Left ventricle myocardium inferior (tissue), 1 donor: ENCODE results near the gene NUP160. TPM values are rescaled to one million over a fixed set of nuclear protein-coding genes. Genes with fewer than 3 reads are reported as not detected.
"Not testable (repeated sequence)": the region's sequence is repeated elsewhere in the genome, so short reads cannot be mapped to it uniquely, and the experiment has no call there.

Source experiments
- DNase-seq: peaks from one replicate; pipeline ENCODE4 v3.0.0-alpha.2; 2020
- H3K27ac ChIP-seq: fragments of 200-600 bp; replicated peaks from 2 replicates; pipeline ENCODE4 v1.8.0; 2021
- H3K27me3 ChIP-seq: fragments of 200-600 bp; 2 replicates; pipeline ENCODE4 v1.8.0; 2021; ENCODE audit warnings: low read depth
- H3K36me3 ChIP-seq: fragments of 200-600 bp; 2 replicates; pipeline ENCODE4 v1.8.0; 2021
- H3K4me1 ChIP-seq: fragments of 200-600 bp; 2 replicates; pipeline ENCODE4 v1.8.0; 2021
- H3K4me3 ChIP-seq: fragments of 200-600 bp; 2 replicates; pipeline ENCODE4 v1.8.0; 2021; ENCODE audit warnings: mild to moderate bottlenecking, moderate library complexity
- H3K9me3 ChIP-seq: fragments of 200-600 bp; replicated peaks from 2 replicates; pipeline ENCODE4 v1.8.0; 2021
- intact Hi-C: fragments of 100-400 bp; cut with micrococcal nuclease; formaldehyde crosslinking; loops from one replicate; pipeline ENCODE4 v1.11.0; 2022
- total RNA-seq: library from RNA; stranded (reverse); fragmentation: NEBNext Ultra II Directional; extraction: Animal tissue kit (Norgen Biotek cat#: 25700); gene quantifications from one replicate; pipeline ENCODE4 v1.2.1, GENCODE V29; 2021
- TF ChIP-seq, protein P1 (sequence below): fragments of 200-600 bp; IDR thresholded peaks from 2 replicates; pipeline ENCODE4 v1.8.0; 2021; ENCODE audit warnings: antibody characterized with exemption, mild to moderate bottlenecking, borderline replicate concordance
- donor health status: DM: no; HTN: yes; CAD: no; lungs with severe emphysema.

NUP160 gene
- total RNA-seq, 1 donor from 2014 or later = 12.8 TPM

DNA sequence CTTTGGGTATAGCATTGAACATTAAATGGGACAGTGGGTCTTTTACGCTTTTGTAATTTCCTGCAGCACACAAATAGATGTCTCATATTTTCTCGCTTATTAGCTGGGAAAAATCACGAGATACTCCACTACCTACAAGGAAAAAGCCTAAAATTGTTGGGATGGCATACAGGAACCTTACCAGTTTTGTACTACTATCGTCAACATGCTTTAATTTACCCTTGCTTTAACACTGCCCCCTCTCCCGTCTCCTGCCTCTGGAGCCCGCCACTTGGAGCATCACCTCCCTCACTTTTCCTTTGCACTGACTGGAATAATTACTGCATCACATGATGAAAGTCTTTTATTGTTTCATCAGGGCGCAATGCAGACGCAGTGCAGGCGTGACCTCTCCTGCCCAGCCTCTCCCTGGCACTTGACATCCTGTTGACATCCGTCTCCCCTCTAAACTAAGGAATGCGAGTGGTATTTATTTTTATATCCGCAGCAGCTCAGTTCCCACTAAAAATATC, 80.0 kb downstream of the NUP160 start:
- intact Hi-C loops = no loop called here
- TF ChIP-seq, protein P1, sequence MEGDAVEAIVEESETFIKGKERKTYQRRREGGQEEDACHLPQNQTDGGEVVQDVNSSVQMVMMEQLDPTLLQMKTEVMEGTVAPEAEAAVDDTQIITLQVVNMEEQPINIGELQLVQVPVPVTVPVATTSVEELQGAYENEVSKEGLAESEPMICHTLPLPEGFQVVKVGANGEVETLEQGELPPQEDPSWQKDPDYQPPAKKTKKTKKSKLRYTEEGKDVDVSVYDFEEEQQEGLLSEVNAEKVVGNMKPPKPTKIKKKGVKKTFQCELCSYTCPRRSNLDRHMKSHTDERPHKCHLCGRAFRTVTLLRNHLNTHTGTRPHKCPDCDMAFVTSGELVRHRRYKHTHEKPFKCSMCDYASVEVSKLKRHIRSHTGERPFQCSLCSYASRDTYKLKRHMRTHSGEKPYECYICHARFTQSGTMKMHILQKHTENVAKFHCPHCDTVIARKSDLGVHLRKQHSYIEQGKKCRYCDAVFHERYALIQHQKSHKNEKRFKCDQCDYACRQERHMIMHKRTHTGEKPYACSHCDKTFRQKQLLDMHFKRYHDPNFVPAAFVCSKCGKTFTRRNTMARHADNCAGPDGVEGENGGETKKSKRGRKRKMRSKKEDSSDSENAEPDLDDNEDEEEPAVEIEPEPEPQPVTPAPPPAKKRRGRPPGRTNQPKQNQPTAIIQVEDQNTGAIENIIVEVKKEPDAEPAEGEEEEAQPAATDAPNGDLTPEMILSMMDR = no peak

DNA sequence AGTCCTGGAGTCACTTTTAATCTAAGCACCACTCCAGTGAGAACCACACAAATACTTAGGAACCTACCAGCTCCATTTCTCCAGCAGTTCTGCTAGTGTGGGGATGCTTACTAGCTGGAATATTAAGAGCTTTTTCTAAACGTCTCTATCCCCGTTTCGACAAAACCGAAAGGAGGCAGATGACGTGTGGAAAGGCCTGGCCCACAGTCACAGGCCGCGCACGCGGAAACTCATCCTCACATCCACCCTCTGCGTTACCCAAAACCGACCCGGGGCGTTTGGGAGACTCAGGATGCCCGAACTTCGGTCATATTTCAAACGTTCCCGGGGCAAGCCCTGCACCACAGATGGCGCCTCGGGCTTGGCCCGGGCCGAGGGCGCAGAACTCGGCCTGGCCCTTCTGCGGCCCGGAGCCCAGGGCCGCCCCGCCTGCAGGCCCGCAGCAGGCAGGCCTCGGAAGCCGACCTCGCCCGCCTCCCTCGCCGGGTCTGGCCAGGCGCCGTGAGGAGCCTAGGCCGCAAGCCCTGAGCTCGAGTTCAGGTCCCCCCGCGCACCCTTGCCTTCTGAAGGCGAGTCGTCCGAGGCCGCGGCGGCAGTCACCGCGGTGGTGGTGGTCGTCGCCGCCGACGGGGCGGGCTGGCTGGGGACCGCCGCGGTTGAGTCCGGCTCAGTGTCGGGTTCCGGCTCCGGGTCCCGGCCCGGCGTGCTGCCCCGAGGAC, 81.5 kb downstream of the NUP160 start:
- H3K4me3 ChIP-seq = peak overlapping the region; percentile 85
- TF ChIP-seq, protein P1 = no peak
- H3K9me3 ChIP-seq = no peaks in the 10 kb centered on the region
- H3K27me3 ChIP-seq = no peaks in the 10 kb centered on the region
- peak; percentile 61 for DNase-seq
- peak overlapping the region; percentile 98 for H3K27ac ChIP-seq
- intact Hi-C loops = no loop called here
- peaks cover 32% of the 10 kb centered on the region for H3K36me3 ChIP-seq
- H3K4me1 ChIP-seq = peaks cover 56% of the 10 kb centered on the region

More for the DNA sequence above, 80.0 kb downstream of the NUP160 start:
- Histone ChIP-seq H3K27ac (peak overlapping the region; percentile 98), H3K36me3 (peaks cover 17% of the 10 kb centered on the region), H3K4me3 (peak overlapping the region; percentile 85), H3K4me1 (peaks cover 63% of the 10 kb centered on the region), H3K27me3 (no peaks in the 10 kb centered on the region), H3K9me3 (no peaks in the 10 kb centered on the region)
- DNase-seq = peak; percentile 78

DNA sequence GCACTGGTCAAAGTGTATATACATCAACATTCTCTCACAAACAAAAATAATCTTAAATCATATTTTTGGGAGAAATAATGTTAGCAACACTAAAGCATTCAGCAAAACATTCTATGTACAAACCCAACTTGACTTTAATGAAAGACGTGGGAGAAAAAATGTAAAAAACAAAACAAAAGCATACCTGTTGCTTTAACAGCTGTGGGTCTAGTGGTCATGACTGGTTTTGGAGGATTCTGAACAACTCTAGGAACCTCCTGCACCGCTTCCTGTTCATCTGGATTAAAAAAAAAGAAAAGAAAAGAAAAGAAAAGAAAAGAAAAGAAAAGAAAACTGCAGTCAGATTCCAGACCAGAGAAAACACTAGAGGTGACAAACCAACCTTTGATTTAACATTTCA, 83.1 kb downstream of the NUP160 start:
- peak overlapping the region; percentile 98 for H3K27ac ChIP-seq
- no peaks in the 10 kb centered on the region for H3K9me3 ChIP-seq
- peak overlapping the region; percentile 85 for H3K4me3 ChIP-seq
- H3K36me3 ChIP-seq = peaks cover 47% of the 10 kb centered on the region
- intact Hi-C loops = no loop called here
- peaks cover 68% of the 10 kb centered on the region for H3K4me1 ChIP-seq
- TF ChIP-seq, protein P1 = no peak
- DNase-seq = no peak
- H3K27me3 ChIP-seq = no peaks in the 10 kb centered on the region

DNA sequence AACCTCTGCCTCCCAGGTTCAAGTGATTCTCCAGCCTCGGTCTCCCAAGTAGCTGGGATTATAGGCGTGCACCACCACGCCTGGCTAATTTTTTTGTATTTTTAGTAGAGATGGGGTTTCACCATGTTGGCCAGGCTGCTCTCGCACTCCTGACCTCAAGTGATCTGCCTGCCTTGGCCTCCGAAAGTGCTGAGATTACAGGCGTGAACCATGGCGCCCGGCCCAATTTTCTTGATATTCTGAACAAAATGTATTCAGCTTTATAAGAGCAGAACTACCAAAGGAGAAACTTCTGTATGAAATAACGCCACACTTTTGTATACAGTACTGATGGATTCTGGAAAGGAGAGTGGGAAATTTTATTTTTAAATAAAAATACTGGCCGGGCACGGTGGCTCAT, 88.9 kb downstream of the NUP160 start:
- peaks cover 88% of the 10 kb centered on the region for H3K36me3 ChIP-seq
- peak; percentile 58 for DNase-seq
- H3K9me3 ChIP-seq, H3K4me3 ChIP-seq, H3K27me3 ChIP-seq: not testable (repeated sequence)
- H3K4me1 ChIP-seq = peaks cover 40% of the 10 kb centered on the region
- peak overlapping the region; percentile 66 for H3K27ac ChIP-seq
- intact Hi-C loops = loop anchor here (10.0 kb wide), 1 partner anchor 56 kb away; no protein-coding TSS in a partner anchor

DNA sequence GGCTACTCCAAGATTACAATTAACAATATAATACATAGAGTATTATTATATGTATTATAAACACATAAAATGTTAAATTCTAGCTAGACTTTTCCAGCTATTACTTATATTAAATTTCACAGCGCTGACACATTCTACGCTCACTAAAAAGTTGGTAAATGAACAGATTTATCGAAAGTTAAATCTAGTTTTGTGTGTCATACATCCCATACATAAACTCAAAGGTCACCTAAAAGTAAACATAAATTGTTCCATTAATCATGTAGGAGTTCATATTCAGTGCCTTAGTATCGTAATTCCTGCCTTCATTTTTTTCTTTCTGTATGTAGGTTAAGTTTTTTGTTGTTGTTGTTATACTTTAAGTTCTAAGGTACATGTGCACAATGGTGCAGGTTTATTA, 91.9 kb downstream of the NUP160 start:
- intact Hi-C loops = loop anchor here (10.0 kb wide), 1 partner anchor 59 kb away; no protein-coding TSS in a partner anchor
- H3K4me3 ChIP-seq = no peak overlapping the region

More for the DNA sequence above, 91.9 kb downstream of the NUP160 start:
- H3K4me1 ChIP-seq = peaks cover 28% of the 10 kb centered on the region
- peaks cover 91% of the 10 kb centered on the region for H3K36me3 ChIP-seq
- no peaks in the 10 kb centered on the region for H3K9me3 ChIP-seq
- DNase-seq = no peak
- TF ChIP-seq, protein P1 = no peak
- no peaks in the 10 kb centered on the region for H3K27me3 ChIP-seq
- no peak overlapping the region for H3K27ac ChIP-seq
